Measurements from ENCODE around the gene RWDD3.

The RWDD3 gene

DNA sequence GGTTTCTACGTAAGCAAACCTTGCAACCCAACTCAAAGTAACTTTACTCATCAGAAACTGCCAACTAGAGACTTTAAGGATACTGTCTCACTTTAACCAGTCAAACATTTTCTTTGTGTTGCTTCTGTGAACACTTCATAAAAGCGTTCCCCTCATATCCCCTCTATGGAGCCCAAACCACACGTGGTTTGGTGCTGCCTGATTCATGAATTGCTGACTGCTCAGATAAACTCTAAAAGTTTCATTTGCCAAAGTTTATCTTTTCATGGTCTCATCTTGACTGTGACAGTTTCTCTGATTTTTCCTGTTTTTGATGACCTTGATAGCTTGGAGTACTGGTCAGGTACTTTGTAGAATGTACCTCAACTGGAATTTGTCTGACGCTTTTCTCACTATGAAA is 14.6 kb upstream of the RWDD3 start:
- no peak for TF ChIP-seq CTCF (conservative IDR thresholded peaks at IDR 0.05; ENCODE audit: low read length)
- no peak overlapping the region for H3K4me3 ChIP-seq (ENCODE audit: low read length)
- no peak for DNase-seq (ENCODE audit: low read depth)

DNA sequence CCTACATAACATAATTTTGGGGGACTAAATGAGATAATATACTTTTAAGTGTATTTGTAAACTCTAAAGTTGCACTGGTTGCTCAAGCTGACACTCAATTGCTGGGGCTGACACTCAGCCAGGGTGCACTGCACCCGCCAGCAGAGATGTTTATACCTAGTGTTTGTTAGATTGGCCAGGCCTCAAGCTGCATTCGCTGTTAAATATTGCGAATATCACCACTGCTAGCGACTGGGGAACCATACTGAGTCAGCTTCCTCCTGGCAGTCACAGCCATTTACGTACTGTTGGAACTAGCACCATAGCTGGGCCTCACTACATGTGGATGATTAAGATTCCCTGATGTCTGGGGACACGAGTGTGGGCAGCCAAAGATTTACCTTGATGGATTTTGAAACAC is 12.7 kb upstream of the RWDD3 start:
- DNase-seq (ENCODE audit: low read depth): no peak
- TF ChIP-seq CTCF (conservative IDR thresholded peaks at IDR 0.05; ENCODE audit: low read length): no peak
- H3K4me3 ChIP-seq (ENCODE audit: low read length): no peak overlapping the region

DNA sequence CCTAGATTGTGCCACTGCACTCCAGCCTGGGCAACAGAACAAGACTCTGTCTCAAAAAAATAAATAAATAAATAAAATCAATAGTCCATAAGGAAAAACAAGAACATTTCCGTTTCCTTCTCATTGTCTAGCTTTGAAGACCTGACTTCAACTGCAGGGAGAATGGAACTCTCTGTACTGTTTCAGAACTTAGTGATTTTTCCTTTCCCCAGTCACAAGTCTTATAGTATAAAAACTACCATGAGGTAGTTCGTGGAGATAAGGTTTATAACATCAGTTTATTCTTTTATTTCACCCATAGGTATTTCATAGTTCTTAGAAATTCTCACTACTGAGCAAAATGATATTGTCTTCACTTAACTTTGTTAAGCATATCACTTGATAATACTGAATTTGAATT is 11.4 kb upstream of the RWDD3 start:
- DNase-seq (ENCODE audit: low read depth): no peak
- TF ChIP-seq CTCF (conservative IDR thresholded peaks at IDR 0.05; ENCODE audit: low read length): no peak
- no peak overlapping the region for H3K4me3 ChIP-seq (ENCODE audit: low read length)

GRCh38 chr1:95223110-95223509 is 10.9 kb upstream of the RWDD3 start:
- no peak overlapping the region for H3K4me3 ChIP-seq (ENCODE audit: low read length)
- TF ChIP-seq CTCF (conservative IDR thresholded peaks at IDR 0.05; ENCODE audit: low read length): no peak
- DNase-seq (ENCODE audit: low read depth): peak; percentile 23

GRCh38 chr1:95226781-95227660 is 7.0 kb upstream of the RWDD3 start:
- no peak for TF ChIP-seq CTCF (conservative IDR thresholded peaks at IDR 0.05; ENCODE audit: low read length)
- no peak overlapping the region for H3K4me3 ChIP-seq (ENCODE audit: low read length)
- no peak for DNase-seq (ENCODE audit: low read depth)

DNA sequence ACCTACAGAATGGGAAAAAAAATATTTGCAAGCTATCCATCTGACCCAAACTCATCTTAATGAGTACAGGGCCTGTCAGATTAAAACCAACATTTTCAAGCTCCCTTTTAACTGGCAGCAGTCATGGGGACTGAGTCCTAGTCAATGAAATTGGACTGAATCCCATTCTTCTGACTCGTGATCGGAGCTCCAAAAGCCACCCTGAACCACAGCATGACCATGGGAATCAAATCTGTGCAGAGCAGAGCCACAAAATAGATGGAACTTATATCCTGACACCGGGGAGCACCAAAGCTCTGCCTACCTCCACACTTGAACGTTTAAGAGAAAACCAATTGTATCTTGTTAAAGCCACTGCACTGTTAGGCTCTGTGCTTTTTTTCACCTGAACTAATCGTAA is 5.0 kb upstream of the RWDD3 start:
- no peak for TF ChIP-seq CTCF (conservative IDR thresholded peaks at IDR 0.05; ENCODE audit: low read length)
- no peak overlapping the region for H3K4me3 ChIP-seq (ENCODE audit: low read length)
- no peak for DNase-seq (ENCODE audit: low read depth)

GRCh38 chr1:95229706-95230105 is 4.3 kb upstream of the RWDD3 start:
- no peak overlapping the region for H3K4me3 ChIP-seq (ENCODE audit: low read length)
- TF ChIP-seq CTCF (conservative IDR thresholded peaks at IDR 0.05; ENCODE audit: low read length): no peak
- no peak for DNase-seq (ENCODE audit: low read depth)

All from AG10803 (cell line).